GM19193 (cell line): ENCODE results near the gene RASSF8.

ENCODE experiments used
- POLR2A ChIP-seq: IDR thresholded peaks from 4 replicates; pipeline ENCODE4 v1.6.1; 2011; ENCODE audit not compliant: insufficient read depth, insufficient read length; ENCODE audit errors: extremely low read depth

The RASSF8 gene

DNA sequence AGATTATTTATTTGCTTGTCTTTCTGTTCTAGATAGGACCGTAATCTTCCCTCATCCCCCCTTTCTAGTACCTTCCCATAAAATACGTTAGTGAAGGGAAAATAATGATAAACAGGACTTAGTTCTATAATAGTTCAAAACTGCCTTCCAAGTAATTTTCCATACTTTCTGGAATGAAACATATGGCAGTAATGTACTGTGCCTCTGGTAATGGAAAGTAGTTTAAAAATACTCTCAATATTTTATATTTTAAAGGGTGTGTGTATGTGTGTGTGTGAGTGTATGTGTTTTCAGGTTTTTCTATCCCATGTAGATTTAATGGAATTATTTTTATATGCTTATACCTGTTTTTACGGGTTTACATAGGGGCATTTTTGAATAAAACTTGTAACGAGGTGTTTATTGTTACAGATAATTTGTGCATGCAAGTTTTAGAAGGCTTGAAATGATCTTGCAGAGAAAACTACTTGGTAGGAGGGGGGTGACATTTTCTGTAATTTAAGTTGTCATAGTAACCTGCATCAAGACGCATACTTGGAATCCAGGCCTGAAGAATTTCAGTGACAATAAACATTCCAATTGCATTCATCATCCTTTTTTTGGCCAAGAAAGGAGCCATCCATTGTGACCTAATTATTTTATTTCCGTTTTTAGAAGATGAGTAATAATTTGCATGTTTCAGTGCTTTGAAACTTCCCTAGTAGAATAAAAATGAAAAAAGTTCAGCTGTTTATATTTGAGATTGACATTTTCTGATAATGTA, 38.9 kb downstream of the RASSF8 start:
- TF ChIP-seq POLR2A: no peak

- no peak for TF ChIP-seq POLR2A
Observed at GRCh38 chr12:26000898-26001297, 42.4 kb downstream of the RASSF8 start.

DNA sequence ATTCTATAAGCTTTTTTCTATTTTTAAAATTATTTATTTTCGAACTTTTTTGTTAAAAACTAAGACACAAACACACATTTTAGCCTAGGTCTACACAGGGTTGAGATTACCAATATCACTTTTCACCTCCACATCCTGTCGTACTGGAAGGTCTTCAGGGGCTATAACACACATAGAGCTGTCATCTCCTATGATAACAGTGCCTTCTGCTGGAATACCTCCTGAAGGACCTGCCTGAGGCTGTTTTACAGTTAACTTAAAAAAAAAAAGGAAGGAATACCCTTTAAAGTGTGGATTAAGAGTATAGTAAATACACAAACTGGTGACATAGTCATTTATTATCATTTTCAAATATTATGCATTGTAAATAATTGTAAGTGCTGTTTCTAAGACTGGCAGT, 43.0 kb downstream of the RASSF8 start:
- TF ChIP-seq POLR2A: no peak

DNA sequence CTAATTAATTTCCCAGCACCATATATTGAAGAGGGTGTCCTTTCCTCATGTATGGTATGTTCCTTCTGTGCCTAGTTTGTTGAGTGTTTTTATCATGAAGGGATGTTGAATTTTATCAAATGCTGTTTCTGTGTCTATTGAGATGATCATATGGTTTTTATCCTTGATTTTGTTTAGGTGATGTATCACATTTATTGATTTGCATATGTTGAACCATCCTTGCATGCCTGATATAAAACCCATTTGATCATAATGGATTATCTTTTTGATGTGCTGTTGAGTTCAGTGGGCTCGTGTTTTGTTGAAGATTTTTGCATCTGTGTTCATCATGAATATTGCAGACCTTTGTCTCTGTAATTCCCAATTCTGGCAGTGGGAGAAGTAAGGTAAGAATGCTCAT, 44.6 kb downstream of the RASSF8 start:
- TF ChIP-seq POLR2A: no peak

DNA sequence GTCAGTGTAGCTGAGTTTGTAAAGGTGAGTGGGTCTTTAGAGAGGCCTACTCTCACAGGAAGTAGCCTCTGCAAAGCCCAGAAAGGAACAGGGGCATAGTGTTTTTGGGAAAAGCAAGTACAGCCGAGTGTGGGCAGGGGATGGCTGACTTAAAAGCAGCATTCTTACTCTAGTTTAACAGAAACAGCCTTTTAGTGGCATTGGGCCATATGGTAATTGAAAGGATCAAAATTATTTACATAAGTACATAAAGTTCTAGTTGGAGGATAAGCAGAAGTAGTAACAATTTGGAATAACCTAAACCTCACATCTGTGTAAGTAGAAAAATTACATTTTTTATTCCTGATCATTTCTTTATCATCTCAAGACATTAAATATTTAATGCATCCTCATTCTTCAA, 49.1 kb downstream of the RASSF8 start:
- TF ChIP-seq POLR2A: no peak

GRCh38 chr12:26009593-26009992, 51.1 kb downstream of the RASSF8 start:
- no peak for TF ChIP-seq POLR2A

- TF ChIP-seq POLR2A: no peak
Observed at GRCh38 chr12:26010293-26010821, 51.9 kb downstream of the RASSF8 start.

GRCh38 chr12:26011099-26011498, 52.6 kb downstream of the RASSF8 start:
- no peak for TF ChIP-seq POLR2A

- no peak for TF ChIP-seq POLR2A
Observed at GRCh38 chr12:26014085-26014484, 55.6 kb downstream of the RASSF8 start.

GRCh38 chr12:26016516-26016915, 58.0 kb downstream of the RASSF8 start:
- no peak for TF ChIP-seq POLR2A

DNA sequence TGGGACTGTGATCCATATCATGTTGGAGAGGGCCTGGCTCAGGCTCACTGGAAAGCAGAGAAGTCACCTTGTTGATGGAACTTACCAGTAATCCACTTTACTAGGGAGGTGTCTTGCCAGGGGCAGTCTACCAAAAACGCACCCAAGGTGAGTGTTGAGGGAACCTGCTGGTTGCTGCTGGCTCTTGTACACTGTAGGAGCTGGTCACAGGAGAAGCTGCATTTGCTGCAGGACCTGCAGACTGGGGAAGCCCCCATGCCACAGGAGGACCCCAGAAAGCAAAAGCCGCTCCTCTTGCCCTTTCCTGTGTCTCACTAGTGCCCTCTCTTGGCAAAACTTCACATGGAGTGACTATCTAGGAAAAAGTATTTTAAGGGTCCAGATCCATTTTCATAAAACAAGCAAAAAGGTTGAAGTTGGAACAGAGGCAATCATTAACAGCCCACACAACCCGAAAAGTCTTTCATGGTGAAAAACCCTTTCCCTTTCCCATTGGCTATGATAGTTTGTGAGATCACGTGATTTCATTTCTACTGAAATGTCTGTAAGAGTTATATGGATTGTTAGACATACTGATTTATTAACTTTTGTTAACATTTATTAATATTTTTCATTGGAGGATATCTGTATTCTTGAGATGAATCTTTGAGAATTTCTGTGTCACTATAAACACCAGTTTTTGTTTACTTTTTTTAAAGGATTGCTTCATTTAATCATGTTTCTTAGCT, 59.2 kb downstream of the RASSF8 start:
- no peak for TF ChIP-seq POLR2A

- TF ChIP-seq POLR2A: no peak
Observed at GRCh38 chr12:26018926-26019325, 60.4 kb downstream of the RASSF8 start.

GRCh38 chr12:26021534-26021933, 63.1 kb downstream of the RASSF8 start:
- no peak for TF ChIP-seq POLR2A

DNA sequence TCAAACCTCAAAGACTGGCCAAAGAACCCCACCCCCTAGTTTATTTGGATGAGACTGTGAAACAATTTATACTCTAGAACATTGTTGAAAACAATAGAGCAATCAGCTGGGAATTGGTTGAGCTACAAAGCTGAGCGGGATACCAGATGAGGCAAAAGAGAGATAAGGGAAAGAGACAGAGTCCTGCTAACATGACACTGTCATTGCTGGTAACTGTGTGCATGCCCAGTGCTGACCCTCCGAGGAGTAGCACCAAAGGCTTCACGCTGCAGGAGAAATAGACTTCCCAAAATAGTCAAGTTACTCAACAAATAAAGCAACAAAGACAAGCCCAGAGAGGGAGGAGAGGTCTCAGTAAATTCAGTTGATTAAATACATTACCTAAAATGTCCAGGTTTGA, 63.6 kb downstream of the RASSF8 start:
- TF ChIP-seq POLR2A: no peak

DNA sequence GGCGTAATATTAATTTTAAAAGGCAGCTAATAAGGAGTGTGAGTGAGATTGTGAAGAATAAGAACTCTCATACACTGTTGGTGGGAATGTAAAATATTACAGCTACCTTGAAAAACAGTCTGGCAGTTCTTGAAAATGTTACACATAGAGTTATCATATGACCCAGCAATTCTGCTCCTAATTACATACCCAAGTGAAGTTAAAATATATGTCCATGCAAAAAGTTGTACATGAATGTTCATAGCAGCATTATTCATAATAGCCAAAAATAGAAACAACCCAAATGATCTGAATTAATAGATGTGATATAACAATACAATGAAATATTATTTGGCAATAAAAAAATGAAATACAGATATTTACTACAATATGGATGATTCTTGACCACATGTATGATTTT, 68.2 kb downstream of the RASSF8 start:
- TF ChIP-seq POLR2A: no peak

DNA sequence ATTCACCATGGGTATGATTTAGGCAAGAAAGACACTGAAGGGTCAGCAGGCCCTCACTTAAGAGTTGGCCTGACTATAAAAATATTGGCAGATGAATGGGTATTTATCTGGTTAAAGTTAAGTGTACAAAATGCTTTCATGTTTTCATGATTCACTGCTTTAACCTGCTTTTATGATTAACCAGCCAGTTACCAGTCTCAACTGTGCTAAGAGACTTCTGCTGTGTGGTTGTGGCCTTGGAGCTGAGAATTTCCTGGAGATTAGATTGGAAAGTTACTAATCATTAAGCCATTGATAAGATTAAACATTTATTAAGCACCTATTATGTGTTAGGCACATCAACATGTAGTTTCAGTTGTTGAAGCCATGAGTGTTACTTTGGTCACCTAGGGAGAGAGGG, 68.9 kb downstream of the RASSF8 start:
- TF ChIP-seq POLR2A: no peak
